ENCODE results near the gene RNF126. TPM values are rescaled to one million over a fixed set of nuclear protein-coding genes. Genes with fewer than 3 reads are reported as not detected.

Gene RNF126
- total RNA-seq, 1 experiment from 2014 or later, result 93.3 TPM

GRCh38 chr19:690203-690602 lies 27.2 kb upstream of the RNF126 start:
- H3K4me1 ChIP-seq (ENCODE audit: insufficient read depth, low read length, poor library complexity, severe bottlenecking), result no peaks in the 10 kb centered on the region
- CTCF ChIA-PET, result no interaction called here
- no peaks in the 10 kb centered on the region for H3K9me3 ChIP-seq (ENCODE audit: low read depth, low read length, poor library complexity, severe bottlenecking)
- no peak overlapping the region for H3K27ac ChIP-seq (ENCODE audit: low read depth, low read length, poor library complexity, severe bottlenecking)
- DNase-seq (ENCODE audit: low spot score), result no peak
- no peaks in the 10 kb centered on the region for H3K36me3 ChIP-seq (ENCODE audit: insufficient read depth, low read length, poor library complexity, severe bottlenecking)
- intact Hi-C loops (cut with micrococcal nuclease; ENCODE audit: unreplicated experiment), result no loop called here
- no peak overlapping the region for H3K4me3 ChIP-seq (ENCODE audit: low read depth, low read length, poor library complexity, severe bottlenecking)
- BruUV-seq (replicated peaks), result no TSS peak
- no peaks in the 10 kb centered on the region for H3K27me3 ChIP-seq (replicated peaks; ENCODE audit: insufficient read depth, low read depth, low read length, poor library complexity)
- POLR2A ChIA-PET (ENCODE audit: low non-redundant PET), result no interaction called here
- TF ChIP-seq EZH2 (IDR thresholded peaks at IDR 0.05; ENCODE audit: borderline replicate concordance, low read depth, low read length, poor library complexity, severe bottlenecking), result no peak
- no peak for TF ChIP-seq CTCF (conservative IDR thresholded peaks at IDR 0.05; ENCODE audit: low read depth, low read length)

DNA sequence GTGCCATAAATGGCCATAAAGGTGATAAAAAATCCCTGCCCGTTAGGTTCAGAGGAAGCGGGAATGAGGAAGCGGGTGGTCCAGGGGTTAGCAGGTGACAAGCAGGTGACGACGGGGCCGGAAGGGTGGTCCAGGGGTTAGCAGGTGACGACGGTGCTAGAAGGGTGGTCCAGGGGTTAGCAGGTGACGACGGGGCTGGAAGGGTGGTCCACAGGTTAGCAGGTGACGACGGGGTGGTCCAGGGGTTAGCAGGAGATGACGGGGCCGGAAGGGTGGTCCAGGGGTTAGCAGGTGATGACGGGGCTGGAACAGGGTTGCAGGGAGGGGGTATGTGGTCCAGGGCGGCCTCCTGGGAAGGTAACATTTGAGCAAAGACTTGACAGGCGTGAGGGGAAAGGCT lies 26.0 kb upstream of the RNF126 start:
- H3K27ac ChIP-seq (ENCODE audit: low read depth, low read length, poor library complexity, severe bottlenecking), result no peak overlapping the region
- BruUV-seq (replicated peaks), result no TSS peak
- H3K4me3 ChIP-seq (ENCODE audit: low read depth, low read length, poor library complexity, severe bottlenecking), result no peak overlapping the region
- ChIA-PET CTCF (no interaction called here), POLR2A (ENCODE audit: low non-redundant PET) (no interaction called here)
- TF ChIP-seq EZH2 (IDR thresholded peaks at IDR 0.05; ENCODE audit: borderline replicate concordance, low read depth, low read length, poor library complexity, severe bottlenecking) (no peak), CTCF (conservative IDR thresholded peaks at IDR 0.05; ENCODE audit: low read depth, low read length) (no peak)
- no peak for DNase-seq (ENCODE audit: low spot score)
- no peaks in the 10 kb centered on the region for H3K4me1 ChIP-seq (ENCODE audit: insufficient read depth, low read length, poor library complexity, severe bottlenecking)
- H3K27me3 ChIP-seq (replicated peaks; ENCODE audit: insufficient read depth, low read depth, low read length, poor library complexity), result no peaks in the 10 kb centered on the region
- H3K9me3 ChIP-seq (ENCODE audit: low read depth, low read length, poor library complexity, severe bottlenecking), result no peaks in the 10 kb centered on the region
- H3K36me3 ChIP-seq (ENCODE audit: insufficient read depth, low read length, poor library complexity, severe bottlenecking), result no peaks in the 10 kb centered on the region
- intact Hi-C loops (cut with micrococcal nuclease; ENCODE audit: unreplicated experiment), result no loop called here

- H3K36me3 ChIP-seq (ENCODE audit: insufficient read depth, low read length, poor library complexity, severe bottlenecking), result no peaks in the 10 kb centered on the region
- H3K4me3 ChIP-seq (ENCODE audit: low read depth, low read length, poor library complexity, severe bottlenecking), result no peak overlapping the region
- H3K4me1 ChIP-seq (ENCODE audit: insufficient read depth, low read length, poor library complexity, severe bottlenecking), result no peaks in the 10 kb centered on the region
- ChIA-PET CTCF (no interaction called here), POLR2A (ENCODE audit: low non-redundant PET) (no interaction called here)
- DNase-seq (ENCODE audit: low spot score), result no peak
- intact Hi-C loops (cut with micrococcal nuclease; ENCODE audit: unreplicated experiment), result no loop called here
- H3K27me3 ChIP-seq (replicated peaks; ENCODE audit: insufficient read depth, low read depth, low read length, poor library complexity), result no peaks in the 10 kb centered on the region
- TF ChIP-seq CTCF (conservative IDR thresholded peaks at IDR 0.05; ENCODE audit: low read depth, low read length), result no peak
- TF ChIP-seq EZH2 (IDR thresholded peaks at IDR 0.05; ENCODE audit: borderline replicate concordance, low read depth, low read length, poor library complexity, severe bottlenecking), result no peak
- no TSS peak for BruUV-seq (replicated peaks)
- H3K9me3 ChIP-seq (ENCODE audit: low read depth, low read length, poor library complexity, severe bottlenecking), result no peaks in the 10 kb centered on the region
- no peak overlapping the region for H3K27ac ChIP-seq (ENCODE audit: low read depth, low read length, poor library complexity, severe bottlenecking)
Observed at GRCh38 chr19:688214-688613, 25.2 kb upstream of the RNF126 start.

Data from A673 (cell line).